NT2/D1 (cell line): ENCODE results near the gene ASGR1.
"Not testable (repeated sequence)": the region's sequence is repeated elsewhere in the genome, so short reads cannot be mapped to it uniquely, and the experiment has no call there.

ENCODE experiments used
- YY1 ChIP-seq: IDR thresholded peaks from 2 replicates; pipeline ENCODE4 v1.6.1; 2011; ENCODE audit not compliant: insufficient read length, insufficient read depth
- ZNF274 ChIP-seq: IDR thresholded peaks from 2 replicates; pipeline ENCODE4 v1.6.1; 2011; ENCODE audit warnings: mild to moderate bottlenecking, low read depth, low read length

DNA sequence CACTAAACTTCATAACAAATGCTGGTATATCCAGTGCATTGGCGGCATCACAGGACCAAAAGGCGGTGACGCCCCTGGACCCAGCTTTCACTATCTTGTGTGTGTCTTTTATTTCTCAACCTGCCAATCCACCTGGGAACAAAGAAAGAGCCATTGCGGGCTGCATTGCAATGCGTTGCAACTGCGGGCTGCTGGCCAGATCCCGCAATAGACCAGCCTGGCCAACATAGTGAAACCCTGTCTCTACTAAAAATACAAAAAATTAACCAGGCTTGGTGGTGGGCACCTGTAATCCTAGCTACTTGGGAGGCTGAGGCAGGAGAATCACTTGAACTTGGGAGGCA lies 9.6 kb downstream of the ASGR1 start:
- not testable (repeated sequence) for TF ChIP-seq YY1, ZNF274
